Neural cell (in vitro differentiated cells): Measurements from ENCODE around the gene RFX3.

Source experiments
- EP300 ChIP-seq: fragments of 450-650 bp; conservative IDR thresholded peaks from 2 replicates; pipeline ENCODE4 v1.6.1; 2014; ENCODE audit warnings: antibody characterized with exemption, mild to moderate bottlenecking, moderate library complexity; ENCODE audit not compliant: poor library complexity, severe bottlenecking
- EZH2 ChIP-seq: fragments of 200-600, 300-800 bp; shearing (Covaris generic), sonication (generic); IDR thresholded peaks from 2 replicates; pipeline ENCODE4 v1.6.1; 2014; ENCODE audit warnings: antibody characterized with exemption, low read length, borderline replicate concordance, mild to moderate bottlenecking; ENCODE audit not compliant: insufficient read depth, poor library complexity, severe bottlenecking
- POLR2AphosphoS5 ChIP-seq: IDR thresholded peaks from 2 replicates; pipeline ENCODE4 v1.6.1; 2012
- RAD21 ChIP-seq: fragments of 450-650 bp; conservative IDR thresholded peaks from 2 replicates; pipeline ENCODE4 v1.6.1; 2014; ENCODE audit warnings: antibody characterized with exemption, mild to moderate bottlenecking, moderate library complexity
- TF ChIP-seq, protein P1 (sequence below): fragments of 450-650 bp; IDR thresholded peaks from 2 replicates; pipeline ENCODE4 v1.5.1; 2014; ENCODE audit warnings: antibody characterized with exemption, mild to moderate bottlenecking, moderate library complexity; ENCODE audit not compliant: poor library complexity, severe bottlenecking

DNA sequence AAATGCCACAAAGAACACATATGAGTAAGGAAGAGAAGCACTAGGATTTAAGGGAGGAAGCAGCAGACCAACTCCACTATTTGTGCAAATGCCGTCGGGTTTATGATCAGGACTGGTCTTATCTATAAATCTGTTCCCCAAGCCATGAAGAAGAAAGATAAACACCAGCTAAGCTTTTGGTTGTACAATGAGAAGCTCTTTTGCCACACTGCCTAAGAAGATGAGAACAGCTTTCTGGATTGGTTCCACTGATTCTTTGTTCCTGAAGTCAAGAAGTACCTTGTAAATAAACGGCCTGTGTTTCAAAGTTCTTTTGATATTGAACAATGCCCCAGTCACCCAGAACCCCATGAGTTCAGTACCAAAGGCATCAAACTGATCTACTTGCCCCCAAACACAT is 93.9 kb downstream of the RFX3 start:
- TF ChIP-seq, protein P1, sequence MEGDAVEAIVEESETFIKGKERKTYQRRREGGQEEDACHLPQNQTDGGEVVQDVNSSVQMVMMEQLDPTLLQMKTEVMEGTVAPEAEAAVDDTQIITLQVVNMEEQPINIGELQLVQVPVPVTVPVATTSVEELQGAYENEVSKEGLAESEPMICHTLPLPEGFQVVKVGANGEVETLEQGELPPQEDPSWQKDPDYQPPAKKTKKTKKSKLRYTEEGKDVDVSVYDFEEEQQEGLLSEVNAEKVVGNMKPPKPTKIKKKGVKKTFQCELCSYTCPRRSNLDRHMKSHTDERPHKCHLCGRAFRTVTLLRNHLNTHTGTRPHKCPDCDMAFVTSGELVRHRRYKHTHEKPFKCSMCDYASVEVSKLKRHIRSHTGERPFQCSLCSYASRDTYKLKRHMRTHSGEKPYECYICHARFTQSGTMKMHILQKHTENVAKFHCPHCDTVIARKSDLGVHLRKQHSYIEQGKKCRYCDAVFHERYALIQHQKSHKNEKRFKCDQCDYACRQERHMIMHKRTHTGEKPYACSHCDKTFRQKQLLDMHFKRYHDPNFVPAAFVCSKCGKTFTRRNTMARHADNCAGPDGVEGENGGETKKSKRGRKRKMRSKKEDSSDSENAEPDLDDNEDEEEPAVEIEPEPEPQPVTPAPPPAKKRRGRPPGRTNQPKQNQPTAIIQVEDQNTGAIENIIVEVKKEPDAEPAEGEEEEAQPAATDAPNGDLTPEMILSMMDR, result no peak
- TF ChIP-seq RAD21, result no peak
- no peak for TF ChIP-seq POLR2AphosphoS5
- no peak for TF ChIP-seq EP300
- TF ChIP-seq EZH2, result no peak
